Small intestine (tissue), 7 donors: ENCODE measurements around the gene GFPT1. TPM values are rescaled to one million over a fixed set of nuclear protein-coding genes. Genes with fewer than 3 reads are reported as not detected.

Experiments
- DNase-seq, 2 donors: peaks; one replicate each; pipeline versions ENCODE4 v3.0.0 to v3.0.0-alpha.2; 2013
- FAIRE-seq: peaks from 2 replicates; lab custom pipeline; 2012; peaks lifted over from hg19 to GRCh38; lab: Jason Lieb, UNC
- H3K27ac ChIP-seq, 3 donors: one replicate each; pipeline ENCODE4 v1.5.1; 2013; ENCODE audit warnings: low read length in 2 of 3, mild to moderate bottlenecking in 2 of 3, control low read depth in 1 of 3, inconsistent platforms in 1 of 3, low read depth in 1 of 3, moderate library complexity in 1 of 3
- H3K27me3 ChIP-seq, 3 donors: one replicate each; pipeline ENCODE4 v1.6.1; 2013; ENCODE audit warnings: low read length in 3 of 3, inconsistent platforms in 1 of 3; ENCODE audit not compliant: control insufficient read depth in 3 of 3, insufficient read depth in 3 of 3
- H3K36me3 ChIP-seq, 3 donors: one replicate each; pipeline ENCODE4 v1.6.1; 2013; ENCODE audit warnings: low read length in 3 of 3, inconsistent platforms in 1 of 3, low read depth in 1 of 3, mild to moderate bottlenecking in 1 of 3, moderate library complexity in 1 of 3; ENCODE audit not compliant: control insufficient read depth in 3 of 3, insufficient read depth in 2 of 3
- H3K4me1 ChIP-seq, 3 donors: one replicate each; pipeline ENCODE4 v1.6.1; 2013; ENCODE audit warnings: low read length in 2 of 3, inconsistent platforms in 1 of 3, low read depth in 1 of 3, mild to moderate bottlenecking in 1 of 3, moderate library complexity in 1 of 3; ENCODE audit not compliant: control insufficient read depth in 3 of 3, insufficient read depth in 2 of 3
- H3K4me3 ChIP-seq, 3 donors: one replicate each; pipeline ENCODE4 v1.5.1; 2013; ENCODE audit warnings: low read length in 3 of 3, control low read depth in 1 of 3, inconsistent platforms in 1 of 3, low read depth in 1 of 3, mild to moderate bottlenecking in 1 of 3, moderate library complexity in 1 of 3
- H3K9me3 ChIP-seq, 2 donors: one replicate each; pipeline ENCODE4 v1.6.1; 2013; ENCODE audit warnings: low read depth in 1 of 2, low read length in 1 of 2; ENCODE audit not compliant: control insufficient read depth in 2 of 2, insufficient read depth in 1 of 2
- WGBS, 3 donors: extraction: QIAGEN DNeasy Blood & Tissue Kit; methylation state at CpG; one replicate each; pipeline ENCODE4 v1.1.7; 2013; 5-methylcytosine and 5-hydroxymethylcytosine counted together
- polyA plus RNA-seq, 4 donors: library from polyadenylated mRNA; stranded (reverse) in 3 of 4; unstranded in 1 of 4; fragments of 200-250 nt in 3 of 4; fragments of 120-200 nt in 1 of 4; gene quantifications; one replicate each; pipeline versions ENCODE4 v1.2.1 to v1.2.3, GENCODE V29; 2013
- donor health status: healthy with polysubstance abuse.
- donor health status: control.
- donor health status: control.
- donor health status: Bipolar disorder and iron deficiency.
- donor health status: healthy.

The GFPT1 gene
- polyA plus RNA-seq, 4 donors: 15.9 to 55.4 (median 27.0) TPM

GRCh38 chr2:69335311-69335710 lies 51.7 kb downstream of the GFPT1 start:
- H3K36me3 ChIP-seq: peaks cover 13 to 34% (median 13%) of the 10 kb centered on the region in 3 donors

GRCh38 chr2:69333352-69333751 lies 53.7 kb downstream of the GFPT1 start:
- Histone ChIP-seq H3K27ac (no peak overlapping the region), H3K4me1 (no peaks in the 10 kb centered on the region), H3K27me3 (no peaks in the 10 kb centered on the region), H3K36me3 (peaks cover 13 to 34% (median 17%) of the 10 kb centered on the region in 3 donors), H3K4me3 (no peak overlapping the region), H3K9me3 (no peaks in the 10 kb centered on the region)
- DNase-seq (no peak), FAIRE-seq (no peak)
- 95 to 97% (median 96%) methylated on average over 2 of the region's 2 CpGs for WGBS, 3 donors

More at GRCh38 chr2:69335311-69335710, 51.7 kb downstream of the GFPT1 start:
- Histone ChIP-seq H3K4me1 (no peaks in the 10 kb centered on the region), H3K9me3 (no peaks in the 10 kb centered on the region), H3K27me3 (no peaks in the 10 kb centered on the region), H3K27ac (no peak overlapping the region), H3K4me3 (no peak overlapping the region)
- 64 to 68% (median 66%) methylated on average over 2 of the region's 2 CpGs for WGBS, 3 donors
- FAIRE-seq (no peak), DNase-seq (no peak)

GRCh38 chr2:69330781-69331180 lies 56.2 kb downstream of the GFPT1 start:
- no peak for FAIRE-seq
- no peaks in the 10 kb centered on the region for H3K9me3 ChIP-seq
- H3K36me3 ChIP-seq: peaks cover 21 to 36% (median 22%) of the 10 kb centered on the region in 3 donors
- no peaks in the 10 kb centered on the region for H3K27me3 ChIP-seq
- H3K4me3 ChIP-seq: no peak overlapping the region
- 78 to 83% (median 80%) methylated on average over 2 of the region's 2 CpGs for WGBS, 3 donors
- no peak for DNase-seq
- no peak overlapping the region for H3K27ac ChIP-seq
- H3K4me1 ChIP-seq: no peaks in the 10 kb centered on the region

- FAIRE-seq (no peak), DNase-seq (no peak)
- H3K27me3 ChIP-seq: no peaks in the 10 kb centered on the region
- no peaks in the 10 kb centered on the region for H3K4me1 ChIP-seq
- no peaks in the 10 kb centered on the region for H3K9me3 ChIP-seq
- H3K36me3 ChIP-seq: peaks cover 7 to 17% (median 10%) of the 10 kb centered on the region in 3 donors
- H3K4me3 ChIP-seq: no peak overlapping the region
- WGBS, 3 donors: 95 to 100% (median 99%) methylated on average over 1 of the region's 1 CpG
- H3K27ac ChIP-seq: no peak overlapping the region
Observed at GRCh38 chr2:69322631-69323030, 64.4 kb downstream of the GFPT1 start.

GRCh38 chr2:69316550-69316949 lies 70.5 kb downstream of the GFPT1 start:
- H3K9me3 ChIP-seq: peaks cover 0 to 8% of the 10 kb centered on the region in 2 donors
- FAIRE-seq (no peak), DNase-seq (no peak)
- no peaks in the 10 kb centered on the region for H3K27me3 ChIP-seq
- no peaks in the 10 kb centered on the region for H3K4me1 ChIP-seq
- peaks cover 0 to 9% (median 0%) of the 10 kb centered on the region in 3 donors for H3K36me3 ChIP-seq
- H3K27ac ChIP-seq: no peak overlapping the region
- H3K4me3 ChIP-seq: no peak overlapping the region

GRCh38 chr2:69315160-69315761 lies 71.8 kb downstream of the GFPT1 start:
- no peak for DNase-seq
- Histone ChIP-seq H3K4me1 (peaks cover 0 to 5% (median 4%) of the 10 kb centered on the region in 3 donors), H3K9me3 (peaks cover 0 to 8% of the 10 kb centered on the region in 2 donors), H3K27ac (no peak overlapping the region), H3K4me3 (no peak overlapping the region), H3K36me3 (peaks cover 0 to 8% (median 0%) of the 10 kb centered on the region in 3 donors), H3K27me3 (no peaks in the 10 kb centered on the region)
- 95 to 98% (median 95%) methylated on average over 4 of the region's 4 CpGs for WGBS, 3 donors
- no peak for FAIRE-seq

- Histone ChIP-seq H3K27ac (no peak overlapping the region), H3K27me3 (peaks cover 0 to 8% (median 1%) of the 10 kb centered on the region in 3 donors), H3K4me3 (no peak overlapping the region), H3K4me1 (peaks cover 0 to 40% (median 15%) of the 10 kb centered on the region in 3 donors), H3K36me3 (peaks cover 0 to 3% (median 0%) of the 10 kb centered on the region in 3 donors), H3K9me3 (no peaks in the 10 kb centered on the region)
- FAIRE-seq (no peak), DNase-seq (no peak)
- 41 to 54% (median 51%) methylated on average over 2 of the region's 2 CpGs for WGBS, 3 donors
Observed at GRCh38 chr2:69311024-69311416, 76.0 kb downstream of the GFPT1 start.

GRCh38 chr2:69310111-69311023 lies 76.7 kb downstream of the GFPT1 start:
- WGBS, 3 donors: 81 to 88% (median 81%) methylated on average over 18 to 19 of the region's 19 CpGs
- H3K27ac ChIP-seq: peak overlapping the region in 2 of 3 donors; percentile 81 to 88
- FAIRE-seq: no peak
- H3K4me3 ChIP-seq: no peak overlapping the region
- no peaks in the 10 kb centered on the region for H3K9me3 ChIP-seq
- peaks cover 0 to 14% (median 6%) of the 10 kb centered on the region in 3 donors for H3K27me3 ChIP-seq
- peaks cover 0 to 3% (median 0%) of the 10 kb centered on the region in 3 donors for H3K36me3 ChIP-seq
- H3K4me1 ChIP-seq: peaks cover 0 to 43% (median 15%) of the 10 kb centered on the region in 3 donors
- DNase-seq: no peak
